GM10266 (cell line): ENCODE results near the gene AMMECR1.

Experiments used
- DNase-seq: peaks from one replicate; pipeline ENCODE4 v3.0.0; 2012; ENCODE audit errors: extremely low spot score
- CTCF ChIP-seq: IDR thresholded peaks from 2 replicates; pipeline ENCODE4 v1.5.1; 2012; ENCODE audit warnings: mild to moderate bottlenecking, low read depth; ENCODE audit not compliant: control insufficient read depth, insufficient read depth; ENCODE audit errors: missing control alignments

AMMECR1 gene

GRCh38 chrX:110293658-110294057, 24.2 kb downstream of the AMMECR1 start:
- DNase-seq: no peak

GRCh38 chrX:110287605-110288004, 30.3 kb downstream of the AMMECR1 start:
- DNase-seq: no peak
- no peak for TF ChIP-seq CTCF

More at GRCh38 chrX:110293658-110294057, 24.2 kb downstream of the AMMECR1 start:
- no peak for TF ChIP-seq CTCF

DNA sequence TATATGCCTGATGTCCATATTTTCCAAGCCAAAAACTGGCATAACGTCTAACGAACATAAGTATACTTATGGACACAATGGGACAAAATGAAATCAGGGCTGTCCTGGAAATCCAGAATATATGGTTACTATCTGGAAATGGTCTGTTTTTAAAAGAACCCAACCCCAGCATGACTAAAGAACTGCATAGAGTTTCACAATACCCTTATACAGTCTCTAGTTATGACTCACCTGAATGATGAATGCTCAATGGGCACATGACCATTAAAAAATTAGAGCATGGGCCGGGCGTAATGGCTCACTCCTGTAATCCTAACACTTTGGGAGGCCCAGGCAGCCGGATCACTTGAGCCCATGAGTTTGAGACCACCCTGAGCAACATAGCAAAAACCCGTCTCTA, 31.8 kb downstream of the AMMECR1 start:
- no peak for DNase-seq
- TF ChIP-seq CTCF: no peak

DNA sequence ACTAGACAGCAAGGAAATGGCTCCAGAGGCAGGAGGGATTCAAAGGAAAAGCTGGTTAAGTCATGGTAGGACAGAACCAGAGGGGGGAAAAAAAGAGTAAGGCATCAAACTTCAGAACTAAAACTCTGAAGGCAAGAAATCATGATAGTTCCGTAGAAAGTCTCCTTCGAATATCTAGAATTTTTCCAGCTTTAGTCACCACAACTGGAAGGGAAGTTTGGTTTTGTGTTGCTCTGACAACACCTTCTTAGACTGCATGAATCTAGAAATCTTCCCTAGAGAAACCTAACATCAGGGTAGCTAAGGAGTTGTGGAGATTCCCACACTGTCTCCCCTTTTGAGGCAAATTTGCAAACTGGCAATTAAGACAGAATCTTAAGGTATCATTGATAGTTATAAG, 33.7 kb downstream of the AMMECR1 start:
- no peak for DNase-seq
- no peak for TF ChIP-seq CTCF

- TF ChIP-seq CTCF: no peak
- no peak for DNase-seq
These were observed 35.0 kb downstream of the AMMECR1 start for GRCh38 chrX:110282922-110283321.

DNA sequence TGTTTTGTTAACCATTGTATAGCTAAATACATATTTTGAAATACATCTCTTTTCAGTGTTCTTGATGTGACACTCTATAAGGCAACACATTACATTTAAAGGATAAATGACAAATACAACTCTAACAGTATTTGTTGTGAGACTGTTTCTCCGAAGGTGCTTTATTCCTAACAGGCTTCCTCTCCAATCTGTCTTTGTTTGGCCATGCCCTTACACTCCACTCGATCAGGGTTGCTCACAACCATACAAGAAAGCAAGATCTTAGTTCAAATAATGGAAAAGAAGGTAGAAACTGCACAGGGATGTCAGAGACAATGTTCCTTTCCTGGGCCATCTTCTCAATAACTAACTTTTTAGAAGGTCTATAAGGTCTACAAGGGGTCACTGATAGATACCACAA, 36.5 kb downstream of the AMMECR1 start:
- no peak for DNase-seq
- no peak for TF ChIP-seq CTCF

GRCh38 chrX:110280954-110281353, 36.9 kb downstream of the AMMECR1 start:
- DNase-seq: no peak
- no peak for TF ChIP-seq CTCF

DNA sequence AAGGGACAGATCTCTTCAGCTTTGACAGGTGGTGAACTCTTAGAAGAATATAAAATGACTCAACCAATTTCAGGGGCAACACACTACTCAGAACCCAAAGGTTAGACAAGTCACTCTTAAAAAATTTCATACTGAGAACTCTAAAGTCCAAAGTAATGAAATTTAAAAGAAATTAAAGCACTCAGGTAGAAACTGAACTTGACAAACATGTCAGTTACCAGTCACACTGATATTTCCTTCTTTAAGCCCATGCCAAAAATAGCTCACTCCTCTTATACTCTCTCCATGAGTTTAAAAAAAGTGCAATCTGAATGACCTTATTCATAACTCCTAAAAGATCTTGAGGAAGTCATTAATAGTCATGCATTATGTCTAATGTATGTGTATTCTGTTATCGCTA, 40.3 kb downstream of the AMMECR1 start:
- no peak for TF ChIP-seq CTCF
- no peak for DNase-seq
